T-cell (primary cell): ENCODE results near the gene ZNF417. TPM values are rescaled to one million over a fixed set of nuclear protein-coding genes. Genes with fewer than 3 reads are reported as not detected.
A peak's percentile ranks its signal among the peaks of the same experiment; 100 is the strongest.

ENCODE experiments used
- ATAC-seq, 4 experiments: fragments of 200-7000 bp in 3 of 4; fragments of 150-1000 bp in 1 of 4; cut with Tn5 transposase; replicated peaks in 1 of 4; 1 replicate in 3 of 4; 2 replicates in 1 of 4; pipeline ENCODE4 v1.10.0; 2021; ENCODE audit warnings: moderate library complexity in 3 of 4, mild to moderate bottlenecking in 2 of 4, moderate number of reproducible peaks in 1 of 4
- CTCF ChIA-PET, 2 donors: fragments of 300-600 bp; sonication (Branson Sonifier 250); formaldehyde crosslinking; loops; one replicate each; lab custom pipeline; 2022; ENCODE audit warnings: antibody characterized with exemption in 2 of 2; lab: Charles Lee
- POLR2A ChIA-PET, 2 donors: fragments of 300-600 bp; sonication (Branson Sonifier 250); formaldehyde crosslinking; loops; one replicate each; lab custom pipeline; 2022; ENCODE audit warnings: antibody characterized with exemption in 2 of 2; lab: Charles Lee
- DNase-seq, 35 experiments: peaks; one replicate each; pipeline versions ENCODE4 v3.0.0 to v3.0.0-alpha.2; 2013 to 2023
- H3K27ac ChIP-seq: one replicate; pipeline ENCODE4 v1.5.1; 2013; ENCODE audit warnings: low read length
- H3K27me3 ChIP-seq, 2 experiments: replicated peaks in 1 of 2; 1 replicate in 1 of 2; 2 replicates in 1 of 2; pipeline versions ENCODE4 v1.6.1 to v1.7.0; 2013; ENCODE audit warnings: low read length in 1 of 2, mixed read lengths in 1 of 2; ENCODE audit not compliant: control insufficient read depth in 2 of 2, insufficient read depth in 2 of 2; ENCODE audit errors: extremely low read depth in 1 of 2
- H3K36me3 ChIP-seq, 2 donors: 1 replicate in 1 of 2; 2 replicates in 1 of 2; pipeline versions ENCODE4 v1.6.1 to v1.7.0; 2013; ENCODE audit warnings: low read length in 1 of 2; ENCODE audit not compliant: control insufficient read depth in 2 of 2, insufficient read depth in 1 of 2; ENCODE audit errors: extremely low read depth in 1 of 2
- H3K4me1 ChIP-seq, 2 experiments: 1 replicate in 1 of 2; 2 replicates in 1 of 2; pipeline versions ENCODE4 v1.6.1 to v1.7.0; 2013; ENCODE audit warnings: low read length in 2 of 2, mixed read lengths in 1 of 2; ENCODE audit not compliant: insufficient read depth in 2 of 2, control insufficient read depth in 1 of 2; ENCODE audit errors: extremely low read depth in 1 of 2
- H3K4me3 ChIP-seq, 2 donors: 1 replicate in 1 of 2; 2 replicates in 1 of 2; pipeline versions ENCODE4 v1.5.1 to v1.7.0; 2013; ENCODE audit warnings: mild to moderate bottlenecking in 2 of 2, low read length in 1 of 2, moderate library complexity in 1 of 2; ENCODE audit not compliant: control insufficient read depth in 1 of 2; ENCODE audit errors: extremely low read depth in 1 of 2
- H3K9me3 ChIP-seq: 2 replicates; pipeline ENCODE4 v1.7.0; 2013
- H3K27ac Mint-ChIP-seq, 2 donors: one replicate each; pipeline ENCODE4 v1.8.0; 2020 to 2021; ENCODE audit warnings: mild to moderate bottlenecking in 2 of 2, mixed read lengths in 2 of 2
- H3K27me3 Mint-ChIP-seq, 2 donors: one replicate each; pipeline ENCODE4 v1.8.0; 2021 to 2022; ENCODE audit warnings: mixed read lengths in 2 of 2
- H3K36me3 Mint-ChIP-seq: one replicate; pipeline ENCODE4 v1.8.0; 2021; ENCODE audit warnings: mixed read lengths
- H3K4me1 Mint-ChIP-seq, 3 donors: one replicate each; pipeline ENCODE4 v1.8.0; 2020 to 2022; ENCODE audit warnings: mixed read lengths in 3 of 3, mild to moderate bottlenecking in 1 of 3
- H3K4me3 Mint-ChIP-seq, 3 donors: one replicate each; pipeline ENCODE4 v1.8.0; 2020 to 2022; ENCODE audit warnings: mild to moderate bottlenecking in 3 of 3, mixed read lengths in 3 of 3, moderate library complexity in 3 of 3
- H3K9me3 Mint-ChIP-seq, 3 donors: one replicate each; pipeline ENCODE4 v1.8.0; 2020 to 2022; ENCODE audit warnings: mixed read lengths in 3 of 3
- WGBS: methylation state at CpG from one replicate; pipeline ENCODE4 v1.1.5; 2013; ENCODE audit warnings: missing lambda C conversion rate; ENCODE audit not compliant: insufficient coverage; 5-methylcytosine and 5-hydroxymethylcytosine counted together
- total RNA-seq, 35 experiments: library from RNA in 6 of 35; stranded (reverse) in 6 of 35; fragments of 120-200 nt in 1 of 35; gene quantifications; one replicate each; pipeline versions ENCODE4 v1.2.1 to v1.2.4 and lab custom pipeline; 2013 to 2026

The ZNF417 gene
- total RNA-seq, 5 donors from 2014 or later (not counting 1 experiment from before 2014, with no cell fraction given) = 23.6 to 39.7 (median 36.6) TPM

GRCh38 chr19:57947419-57948134 lies 31.2 kb upstream of the ZNF417 start, which contains the start of gene ZNF256:
Gene ZNF256, minus strand, starts transcription at chr19:57947706. Its CDS starts 232 bp downstream, at chr19:57947474.
- Histone ChIP-seq H3K27me3 (peaks cover 0 to 7% of the 10 kb centered on the region in 2 experiments), H3K36me3 (peaks cover 18% of the 10 kb centered on the region in 2 donors), H3K4me3 (peak within 1 kb of the TSS; percentile 78 to 82), H3K9me3 (peaks cover 3% of the 10 kb centered on the region), H3K4me1 (peaks cover 4 to 24% of the 10 kb centered on the region in 2 experiments), H3K27ac (peak within 1 kb of the TSS; percentile 81)
- peaks cover 47% of the 10 kb centered on the region for H3K36me3 Mint-ChIP-seq
- ChIA-PET CTCF (no interaction called here), POLR2A (no interaction called here)
- H3K4me1 Mint-ChIP-seq = peaks cover 19 to 27% (median 22%) of the 10 kb centered on the region in 3 donors
- ATAC-seq (peak; percentile 94 to 97 (median 96)), DNase-seq (peak; percentile 55 to 87 (median 71))
- H3K27me3 Mint-ChIP-seq = no peaks in the 10 kb centered on the region
- peak within 1 kb of the TSS; percentile 92 to 96 (median 93) for H3K4me3 Mint-ChIP-seq
- H3K9me3 Mint-ChIP-seq = peaks cover 26 to 45% (median 44%) of the 10 kb centered on the region in 3 donors
- H3K27ac Mint-ChIP-seq = peak within 1 kb of the TSS; percentile 87 to 92
- 1% methylated on average over 48 of the region's 54 CpGs for WGBS

- peak overlapping the region; percentile 78 to 82 for H3K4me3 ChIP-seq
- H3K9me3 ChIP-seq = peaks cover 8% of the 10 kb centered on the region
- H3K4me1 Mint-ChIP-seq = peaks cover 19 to 27% (median 22%) of the 10 kb centered on the region in 3 donors
- peak in 5 of 35 experiments; percentile 0 to 17 (median 1) for DNase-seq
- peaks cover 4 to 24% of the 10 kb centered on the region in 2 experiments for H3K4me1 ChIP-seq
- peak overlapping the region; percentile 81 for H3K27ac ChIP-seq
- CTCF ChIA-PET = no interaction called here
- H3K27me3 Mint-ChIP-seq = no peaks in the 10 kb centered on the region
- H3K27ac Mint-ChIP-seq = peak overlapping the region; percentile 1 to 87
- POLR2A ChIA-PET = no interaction called here
- H3K36me3 ChIP-seq = peaks cover 22 to 23% of the 10 kb centered on the region in 2 donors
- H3K27me3 ChIP-seq = peaks cover 0 to 7% of the 10 kb centered on the region in 2 experiments
- peaks cover 27 to 50% (median 49%) of the 10 kb centered on the region in 3 donors for H3K9me3 Mint-ChIP-seq
- 3% methylated on average over 14 of the region's 18 CpGs for WGBS
- H3K36me3 Mint-ChIP-seq = peaks cover 52% of the 10 kb centered on the region
- peak overlapping the region; percentile 92 to 96 (median 93) for H3K4me3 Mint-ChIP-seq
- no peak for ATAC-seq
These were observed 30.7 kb upstream of the ZNF417 start for GRCh38 chr19:57947088-57947418.

- H3K27ac ChIP-seq = peak overlapping the region; percentile 81
- WGBS = 52% methylated on average over 2 of the region's 2 CpGs
- peak overlapping the region; percentile 92 to 96 (median 93) for H3K4me3 Mint-ChIP-seq
- H3K27me3 Mint-ChIP-seq = no peaks in the 10 kb centered on the region
- peaks cover 58% of the 10 kb centered on the region for H3K36me3 Mint-ChIP-seq
- CTCF ChIA-PET = no interaction called here
- peaks cover 26 to 31% of the 10 kb centered on the region in 2 donors for H3K36me3 ChIP-seq
- H3K4me1 ChIP-seq = peaks cover 4 to 24% of the 10 kb centered on the region in 2 experiments
- H3K9me3 ChIP-seq = peaks cover 15% of the 10 kb centered on the region
- ATAC-seq (no peak), DNase-seq (no peak)
- peaks cover 0 to 7% of the 10 kb centered on the region in 2 experiments for H3K27me3 ChIP-seq
- POLR2A ChIA-PET = no interaction called here
- H3K4me3 ChIP-seq = peak overlapping the region in 1 of 2 donors; percentile 78
- peaks cover 33 to 55% (median 53%) of the 10 kb centered on the region in 3 donors for H3K9me3 Mint-ChIP-seq
- peaks cover 19 to 27% (median 22%) of the 10 kb centered on the region in 3 donors for H3K4me1 Mint-ChIP-seq
- peak overlapping the region; percentile 1 to 62 for H3K27ac Mint-ChIP-seq
These were observed 29.9 kb upstream of the ZNF417 start for GRCh38 chr19:57946316-57946715.

- ChIA-PET POLR2A (no interaction called here), CTCF (no interaction called here)
- Mint-ChIP-seq H3K4me1 (peaks cover 11 to 17% (median 12%) of the 10 kb centered on the region in 3 donors), H3K9me3 (peaks cover 33 to 70% (median 64%) of the 10 kb centered on the region in 3 donors), H3K27ac (no peak overlapping the region), H3K4me3 (no peak overlapping the region), H3K27me3 (no peaks in the 10 kb centered on the region), H3K36me3 (peaks cover 86% of the 10 kb centered on the region)
- Histone ChIP-seq H3K27me3 (no peaks in the 10 kb centered on the region), H3K4me1 (peaks cover 0 to 8% of the 10 kb centered on the region in 2 experiments), H3K36me3 (peaks cover 29 to 38% of the 10 kb centered on the region in 2 donors), H3K4me3 (peak overlapping the region in 1 of 2 donors; percentile 17), H3K27ac (no peak overlapping the region), H3K9me3 (peaks cover 20% of the 10 kb centered on the region)
- ATAC-seq (no peak), DNase-seq (no peak)
- no CpG with 5 or more reads among the region's 3 CpGs for WGBS
These were observed 25.2 kb upstream of the ZNF417 start for GRCh38 chr19:57941593-57941992.

GRCh38 chr19:57935731-57936130 lies 19.3 kb upstream of the ZNF417 start:
- Mint-ChIP-seq H3K27ac (no peak overlapping the region), H3K9me3 (peaks cover 12 to 50% (median 36%) of the 10 kb centered on the region in 3 donors), H3K4me1 (peaks cover 8 to 11% (median 8%) of the 10 kb centered on the region in 3 donors), H3K4me3 (peak overlapping the region in 1 of 3 donors; percentile 90), H3K27me3 (no peaks in the 10 kb centered on the region), H3K36me3 (peaks cover 59% of the 10 kb centered on the region)
- no peak for DNase-seq
- Histone ChIP-seq H3K4me3 (no peak overlapping the region), H3K9me3 (peaks cover 6% of the 10 kb centered on the region), H3K27ac (no peak overlapping the region), H3K27me3 (peaks cover 0 to 7% of the 10 kb centered on the region in 2 experiments), H3K36me3 (peaks cover 1 to 6% of the 10 kb centered on the region in 2 donors), H3K4me1 (no peaks in the 10 kb centered on the region)
- CTCF ChIA-PET = interaction anchor here in 1 of 2 donors (1.0 to 1.9 kb wide), 2 partner anchors 19 to 254 kb away, joined by 3 to 6 read pairs; partner anchors contain the start of genes ZNF417 and ZNF551
- POLR2A ChIA-PET = interaction anchor here in 1 of 2 donors (1.1 kb wide), 1 partner anchor 635 kb away, joined by 8 read pairs; no protein-coding TSS in a partner anchor
- no peak for ATAC-seq
- WGBS = 92% methylated on average over 7 of the region's 12 CpGs
